ENCODE results near the gene SH3BP5L.

DNA sequence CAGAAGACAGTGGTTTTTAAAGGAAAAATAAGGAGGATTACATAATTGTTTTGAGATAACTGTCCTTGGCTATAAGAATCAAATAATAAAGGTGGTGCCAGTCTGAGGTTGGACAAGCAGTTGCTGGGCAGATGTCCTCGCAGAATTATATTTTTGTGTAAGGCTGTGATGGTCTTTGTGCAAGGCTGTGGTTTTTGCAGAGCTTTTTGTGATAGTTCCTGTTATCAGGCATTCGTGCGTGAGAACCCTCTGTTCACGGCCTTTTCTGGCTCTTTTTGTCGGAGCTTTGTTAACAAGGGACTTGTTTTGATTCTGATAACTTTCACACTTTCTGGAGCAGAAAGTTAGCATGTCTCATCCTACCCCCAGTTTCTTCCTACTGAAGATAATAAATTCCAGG, 33.4 kb downstream of the SH3BP5L start:
- TF ChIP-seq GATA2 (IDR thresholded peaks at IDR 0.05; ENCODE audit: low read depth, low read length) (no peak), GATA3 (IDR thresholded peaks at IDR 0.05; ENCODE audit: low read depth, low read length) (no peak)

Data from SH-SY5Y (cell line).